SK-N-SH (cell line): Measurements from ENCODE around the gene SDS.

Experiments used
- CTCF ChIP-seq: fragments of 200-600 bp; sonication (generic); IDR thresholded peaks from 2 replicates; pipeline ENCODE4 v1.6.1; 2017; ENCODE audit warnings: antibody characterized with exemption, mild to moderate bottlenecking, moderate library complexity
- FOSL2 ChIP-seq: IDR thresholded peaks from 2 replicates; pipeline ENCODE4 v1.4.0; 2012; ENCODE audit warnings: low read depth, mild to moderate bottlenecking, moderate library complexity, borderline replicate concordance
- FOXM1 ChIP-seq: IDR thresholded peaks from 2 replicates; pipeline ENCODE4 v1.4.0; 2012; ENCODE audit warnings: low read depth, mild to moderate bottlenecking
- GABPA ChIP-seq: IDR thresholded peaks from 2 replicates; pipeline ENCODE4 v1.4.0; 2012; ENCODE audit warnings: low read depth, mild to moderate bottlenecking
- GATA2 ChIP-seq: sonication (generic); formaldehyde crosslinking; IDR thresholded peaks from 2 replicates; pipeline ENCODE4 v1.5.0; 2020; ENCODE audit warnings: mild to moderate bottlenecking, missing genetic modification reagents
- MAX ChIP-seq: IDR thresholded peaks from 2 replicates; pipeline ENCODE4 v1.4.0; 2012; ENCODE audit warnings: low read depth
- MEF2A ChIP-seq: IDR thresholded peaks from 2 replicates; pipeline ENCODE4 v1.4.0; 2012; ENCODE audit warnings: low read depth, borderline replicate concordance
- POLR2AphosphoS5 ChIP-seq: IDR thresholded peaks from 2 replicates; pipeline ENCODE4 v1.6.1; 2012; ENCODE audit warnings: low read depth, low read length
- RAD21 ChIP-seq: IDR thresholded peaks from 2 replicates; pipeline ENCODE4 v1.6.1; 2012; ENCODE audit warnings: mild to moderate bottlenecking, low read length
- RCOR1 ChIP-seq: fragments of 150-350 bp; IDR thresholded peaks from 2 replicates; pipeline ENCODE4 v1.6.1; 2017; ENCODE audit warnings: antibody characterized with exemption, low read length
- SIN3A ChIP-seq: IDR thresholded peaks from 2 replicates; pipeline ENCODE4 v1.6.1; 2012; ENCODE audit warnings: low read depth, mild to moderate bottlenecking, low read length, moderate library complexity, borderline replicate concordance
- TAF1 ChIP-seq: IDR thresholded peaks from 2 replicates; pipeline ENCODE4 v1.6.1; 2012; ENCODE audit warnings: low read depth, mild to moderate bottlenecking, low read length, moderate library complexity, borderline replicate concordance

- no peak for TF ChIP-seq GABPA
- no peak for TF ChIP-seq POLR2AphosphoS5
- TF ChIP-seq CTCF: no peak
- TF ChIP-seq RAD21: no peak
- TF ChIP-seq FOXM1: no peak
- TF ChIP-seq FOSL2: no peak
- no peak for TF ChIP-seq SIN3A
- TF ChIP-seq MAX: no peak
- TF ChIP-seq TAF1: no peak
- no peak for TF ChIP-seq RCOR1
- no peak for TF ChIP-seq GATA2 (CRISPR knock-in tag)
- no peak for TF ChIP-seq MEF2A
These were observed 49.6 kb upstream of the SDS start for GRCh38 chr12:113453330-113453729.
